HG03571 (cell line): ENCODE data around the gene GPR132.
"Not testable (repeated sequence)": the region's sequence is repeated elsewhere in the genome, so short reads cannot be mapped to it uniquely, and the experiment has no call there.

Experiments used
- ATAC-seq: cut with Tn5 transposase; IDR thresholded peaks from one replicate; pipeline ENCODE4 v1.9.1; 2021; ENCODE audit not compliant: unreplicated experiment

GPR132 gene

GRCh38 chr14:105076296-105076804 lies 11.1 kb upstream of the GPR132 start:
- ATAC-seq, result no peak

GRCh38 chr14:105075379-105076295 lies 10.4 kb upstream of the GPR132 start:
- ATAC-seq, result no peak

GRCh38 chr14:105074601-105075053 lies 9.4 kb upstream of the GPR132 start:
- ATAC-seq, result no peak

GRCh38 chr14:105073720-105074600 lies 8.7 kb upstream of the GPR132 start:
- no peak for ATAC-seq

GRCh38 chr14:105072892-105073719 lies 7.9 kb upstream of the GPR132 start:
- no peak for ATAC-seq

- no peak for ATAC-seq
Observed at GRCh38 chr14:105072381-105072861, 7.2 kb upstream of the GPR132 start.

- ATAC-seq, result no peak
Observed at GRCh38 chr14:105071942-105072341, 6.7 kb upstream of the GPR132 start.

GRCh38 chr14:105071326-105071725 lies 6.1 kb upstream of the GPR132 start:
- ATAC-seq, result no peak

GRCh38 chr14:105070760-105071137 lies 5.5 kb upstream of the GPR132 start:
- no peak for ATAC-seq

- ATAC-seq, result peak; percentile 49
Observed at GRCh38 chr14:105069871-105070759, 4.9 kb upstream of the GPR132 start.

GRCh38 chr14:105069522-105069870 lies 4.3 kb upstream of the GPR132 start:
- no peak for ATAC-seq

GRCh38 chr14:105068818-105069217 lies 3.6 kb upstream of the GPR132 start:
- ATAC-seq, result no peak

GRCh38 chr14:105067969-105068301 lies 2.7 kb upstream of the GPR132 start:
- ATAC-seq, result no peak

- no peak for ATAC-seq
Observed at GRCh38 chr14:105067140-105067968, 2.1 kb upstream of the GPR132 start.

- ATAC-seq, result no peak
Observed at GRCh38 chr14:105066240-105067071, 1.2 kb upstream of the GPR132 start.

- no peak for ATAC-seq
Observed at GRCh38 chr14:105064721-105065143, 498 bp downstream of the GPR132 start.

GRCh38 chr14:105064001-105064400 lies 1.2 kb downstream of the GPR132 start:
- ATAC-seq, result no peak

GRCh38 chr14:105063506-105063905 lies 1.7 kb downstream of the GPR132 start:
- not testable (repeated sequence) for ATAC-seq
